Ovary (tissue), 3 donors: Measurements from ENCODE around the gene ZBED4.

ENCODE experiments used
- CTCF ChIP-seq, 3 donors: fragments of 450-650 bp in 2 of 3; fragments of 200-600 bp in 1 of 3; IDR thresholded peaks; one replicate each; pipeline versions ENCODE4 v1.5.1 to v1.8.0; 2016 to 2022; ENCODE audit warnings: antibody characterized with exemption in 3 of 3, mild to moderate bottlenecking in 1 of 3
- EP300 ChIP-seq: sonication (generic); formaldehyde crosslinking; IDR thresholded peaks from one replicate; pipeline ENCODE4 v1.6.1; 2017; ENCODE audit warnings: antibody characterized with exemption
- POLR2A ChIP-seq: fragments of 450-650 bp; IDR thresholded peaks from one replicate; pipeline ENCODE4 v1.6.1; 2017; ENCODE audit warnings: antibody characterized with exemption, mild to moderate bottlenecking, moderate library complexity
- donor health status: DM: no; HTN: no; CAD: no.

DNA sequence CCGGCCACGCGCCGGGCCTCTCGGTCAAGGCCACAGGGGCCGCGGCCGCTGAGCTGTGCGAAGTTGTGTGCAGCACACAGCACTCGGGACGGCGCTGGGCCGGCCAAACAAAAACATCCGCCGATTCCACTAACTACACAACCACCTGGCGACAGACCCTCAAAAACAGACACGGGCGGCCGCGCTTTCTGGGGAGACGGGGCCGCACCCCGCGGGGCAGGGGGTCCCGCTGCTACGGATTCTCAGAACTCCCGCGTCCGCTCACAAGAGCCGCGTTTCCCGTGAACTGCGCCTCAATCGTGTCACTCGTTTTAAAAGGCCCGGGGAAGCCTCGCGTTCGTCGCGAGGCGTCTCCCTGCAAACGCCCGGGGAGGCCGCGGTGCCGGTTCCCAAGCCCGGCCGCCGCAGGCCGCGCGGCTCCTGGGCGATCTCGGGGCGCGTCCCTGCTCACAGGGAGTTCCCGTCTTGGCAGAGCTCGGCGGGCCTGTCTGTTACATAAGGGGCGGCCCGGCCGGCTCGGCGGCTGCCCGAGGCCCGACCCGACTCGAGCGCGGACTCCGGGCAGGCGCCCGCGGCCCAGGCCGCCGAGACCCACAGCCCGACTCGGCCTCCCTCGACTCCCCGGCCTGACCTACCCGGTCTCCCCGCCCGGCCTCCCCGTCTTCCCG lies 26.9 kb upstream of the ZBED4 start:
- TF ChIP-seq EP300 (no peak), POLR2A (no peak), CTCF (IDR thresholded peaks at IDR 0.05) (no peak)
